Lung (tissue), 12 donors: ENCODE data around the gene TRUB1. TPM values are rescaled to one million over a fixed set of nuclear protein-coding genes. Genes with fewer than 3 reads are reported as not detected.

Source experiments
- ATAC-seq: fragments of 200-7000 bp; cut with Tn5 transposase; one replicate; pipeline ENCODE4 v1.9.1; 2020; ENCODE audit warnings: moderate number of reproducible peaks; ENCODE audit not compliant: insufficient read depth, low FRiP score
- DNase-seq, 3 donors: peaks; one replicate each; pipeline ENCODE4 v3.0.0-alpha.2; 2013 to 2017
- H3K27ac ChIP-seq, 2 donors: one replicate each; pipeline ENCODE4 v1.5.1; 2013; ENCODE audit warnings: mild to moderate bottlenecking in 2 of 2, moderate library complexity in 2 of 2, control low read depth in 1 of 2, inconsistent platforms in 1 of 2, low read depth in 1 of 2, low read length in 1 of 2
- H3K27me3 ChIP-seq, 3 donors: one replicate each; pipeline ENCODE4 v1.5.1; 2013; ENCODE audit warnings: low read length in 2 of 3; ENCODE audit not compliant: control insufficient read depth in 3 of 3, insufficient read depth in 3 of 3
- H3K36me3 ChIP-seq, 4 donors: one replicate each; pipeline ENCODE4 v1.5.1; 2013; ENCODE audit warnings: low read length in 4 of 4, mild to moderate bottlenecking in 1 of 4, moderate library complexity in 1 of 4; ENCODE audit not compliant: control insufficient read depth in 4 of 4, insufficient read depth in 4 of 4
- H3K4me1 ChIP-seq, 5 donors: one replicate each; pipeline ENCODE4 v1.5.1; 2013; ENCODE audit warnings: low read length in 5 of 5, mild to moderate bottlenecking in 2 of 5, moderate library complexity in 1 of 5; ENCODE audit not compliant: control insufficient read depth in 5 of 5, insufficient read depth in 5 of 5
- H3K4me3 ChIP-seq: one replicate; pipeline ENCODE4 v1.5.1; 2013; ENCODE audit warnings: mild to moderate bottlenecking, control low read depth, moderate library complexity
- H3K9ac ChIP-seq, 2 donors: one replicate each; pipeline ENCODE4 v1.5.1; 2013; ENCODE audit warnings: low read length in 2 of 2, control low read depth in 1 of 2; ENCODE audit not compliant: insufficient read depth in 1 of 2
- H3K9me3 ChIP-seq, 4 donors: one replicate each; pipeline ENCODE4 v1.5.1; 2013; ENCODE audit warnings: low read length in 3 of 4, mild to moderate bottlenecking in 1 of 4, moderate library complexity in 1 of 4; ENCODE audit not compliant: control insufficient read depth in 4 of 4, insufficient read depth in 3 of 4
- WGBS, 2 donors: extraction: QIAGEN DNeasy Blood & Tissue Kit; methylation state at CpG; one replicate each; pipeline ENCODE4 v1.1.7; 2013; 5-methylcytosine and 5-hydroxymethylcytosine counted together
- polyA plus RNA-seq, 2 donors: library from polyadenylated mRNA; stranded (reverse); fragments of 200-250 nt; gene quantifications; one replicate each; pipeline ENCODE4 v1.2.1, GENCODE V29; 2013
- total RNA-seq, 2 donors: library from RNA; depleted of rRNA in 1 of 2; stranded (reverse); fragments of >200 nt in 1 of 2; gene quantifications; one replicate each; pipeline ENCODE4 v1.2.1, GENCODE V29; 2014 to 2021
- TF ChIP-seq, protein P1 (sequence below): IDR thresholded peaks from 2 replicates; pipeline ENCODE4 v1.5.1; 2012; ENCODE audit warnings: mild to moderate bottlenecking; ENCODE audit errors: control extremely low read depth, extremely low read depth
- donor health status: control.
- donor health status: control.
- donor health status: Bipolar disorder and iron deficiency.
- donor health status: healthy.
- donor health status: DM: yes; HTN: yes; CAD: no.

TRUB1 gene
- total and polyA plus RNA-seq, 4 donors: 4.9 to 27.0 (median 10.7) TPM

DNA sequence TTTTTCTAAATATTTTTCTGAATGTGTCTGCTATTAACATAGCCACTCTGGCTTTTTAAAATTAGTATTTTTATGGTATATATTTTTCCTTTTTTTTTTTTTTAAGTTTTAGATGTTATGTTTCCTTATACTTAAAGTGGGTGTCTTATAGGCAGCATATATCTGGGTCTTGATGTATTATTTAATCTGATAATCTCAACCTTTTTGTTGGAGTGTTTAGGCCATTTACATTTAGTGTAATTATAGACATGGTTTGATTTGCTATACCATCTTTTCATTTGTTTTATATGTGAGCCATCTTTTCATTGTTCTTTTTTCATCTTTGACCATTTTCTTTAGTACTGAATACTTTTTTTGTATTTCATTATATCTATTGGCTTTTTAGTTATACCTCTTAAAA is 45.0 kb downstream of the TRUB1 start:
- no peaks in the 10 kb centered on the region for H3K4me1 ChIP-seq
- TF ChIP-seq, protein P1, sequence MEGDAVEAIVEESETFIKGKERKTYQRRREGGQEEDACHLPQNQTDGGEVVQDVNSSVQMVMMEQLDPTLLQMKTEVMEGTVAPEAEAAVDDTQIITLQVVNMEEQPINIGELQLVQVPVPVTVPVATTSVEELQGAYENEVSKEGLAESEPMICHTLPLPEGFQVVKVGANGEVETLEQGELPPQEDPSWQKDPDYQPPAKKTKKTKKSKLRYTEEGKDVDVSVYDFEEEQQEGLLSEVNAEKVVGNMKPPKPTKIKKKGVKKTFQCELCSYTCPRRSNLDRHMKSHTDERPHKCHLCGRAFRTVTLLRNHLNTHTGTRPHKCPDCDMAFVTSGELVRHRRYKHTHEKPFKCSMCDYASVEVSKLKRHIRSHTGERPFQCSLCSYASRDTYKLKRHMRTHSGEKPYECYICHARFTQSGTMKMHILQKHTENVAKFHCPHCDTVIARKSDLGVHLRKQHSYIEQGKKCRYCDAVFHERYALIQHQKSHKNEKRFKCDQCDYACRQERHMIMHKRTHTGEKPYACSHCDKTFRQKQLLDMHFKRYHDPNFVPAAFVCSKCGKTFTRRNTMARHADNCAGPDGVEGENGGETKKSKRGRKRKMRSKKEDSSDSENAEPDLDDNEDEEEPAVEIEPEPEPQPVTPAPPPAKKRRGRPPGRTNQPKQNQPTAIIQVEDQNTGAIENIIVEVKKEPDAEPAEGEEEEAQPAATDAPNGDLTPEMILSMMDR: no peak
- H3K36me3 ChIP-seq: peaks cover 3 to 14% (median 8%) of the 10 kb centered on the region in 4 donors
- no peak for DNase-seq
- H3K27ac ChIP-seq: no peak overlapping the region
- H3K27me3 ChIP-seq: no peaks in the 10 kb centered on the region
- H3K4me3 ChIP-seq: no peak overlapping the region
- H3K9ac ChIP-seq: no peak overlapping the region
- H3K9me3 ChIP-seq: peaks cover 3 to 22% (median 11%) of the 10 kb centered on the region in 4 donors
- ATAC-seq: no peak

- TF ChIP-seq, protein P1: no peak
- H3K4me1 ChIP-seq: peaks cover 0 to 3% (median 0%) of the 10 kb centered on the region in 5 donors
- H3K9ac ChIP-seq: no peak overlapping the region
- H3K36me3 ChIP-seq: peaks cover 0 to 11% (median 3%) of the 10 kb centered on the region in 4 donors
- ATAC-seq: no peak
- peaks cover 0 to 19% (median 9%) of the 10 kb centered on the region in 4 donors for H3K9me3 ChIP-seq
- H3K27ac ChIP-seq: no peak overlapping the region
- 94 to 95% methylated on average over 1 of the region's 1 CpG for WGBS, 2 donors
- DNase-seq: no peak
- no peak overlapping the region for H3K4me3 ChIP-seq
- H3K27me3 ChIP-seq: no peaks in the 10 kb centered on the region
These were observed 50.0 kb downstream of the TRUB1 start for GRCh38 chr10:114987995-114988394.

GRCh38 chr10:114990586-114990985 is 52.6 kb downstream of the TRUB1 start:
- Histone ChIP-seq H3K4me1 (peaks cover 0 to 3% (median 0%) of the 10 kb centered on the region in 5 donors), H3K36me3 (no peaks in the 10 kb centered on the region), H3K27me3 (no peaks in the 10 kb centered on the region), H3K4me3 (no peak overlapping the region), H3K27ac (no peak overlapping the region), H3K9ac (no peak overlapping the region), H3K9me3 (no peaks in the 10 kb centered on the region)
- 72 to 83% methylated on average over 3 of the region's 3 CpGs for WGBS, 2 donors
- ATAC-seq (no peak), DNase-seq (no peak)
- TF ChIP-seq, protein P1: no peak

DNA sequence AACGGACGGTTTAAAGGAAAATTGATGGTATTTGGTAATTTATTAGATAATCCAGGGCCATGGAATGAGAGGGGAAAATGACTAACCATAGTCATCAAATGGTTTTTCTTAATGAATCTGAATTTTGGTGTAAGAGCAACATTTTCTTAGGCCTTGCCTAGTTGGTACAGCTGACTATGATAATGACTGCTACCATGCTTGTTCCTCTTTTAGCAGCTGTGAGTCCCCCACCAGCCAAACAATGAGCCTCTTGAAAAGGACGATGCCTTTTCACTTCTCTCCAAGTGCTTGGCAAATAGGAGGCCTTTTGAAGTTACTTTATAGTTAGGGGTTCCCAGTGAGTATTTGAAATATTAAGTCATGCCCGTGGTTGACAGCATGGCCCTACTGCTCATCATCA is 53.0 kb downstream of the TRUB1 start:
- Histone ChIP-seq H3K9me3 (no peaks in the 10 kb centered on the region), H3K27me3 (no peaks in the 10 kb centered on the region), H3K9ac (no peak overlapping the region), H3K36me3 (no peaks in the 10 kb centered on the region), H3K4me1 (peaks cover 0 to 3% (median 0%) of the 10 kb centered on the region in 5 donors), H3K4me3 (no peak overlapping the region), H3K27ac (no peak overlapping the region)
- ATAC-seq (no peak), DNase-seq (no peak)
- TF ChIP-seq, protein P1: no peak
- 83 to 88% methylated on average over 4 of the region's 4 CpGs for WGBS, 2 donors
